NCI-H2196 (cell line): ENCODE data around the gene MEPCE.
A peak's percentile ranks its signal among the peaks of the same experiment; 100 is the strongest.

Experiments
- DNase-seq: peaks from one replicate; lab custom pipeline; 2025; ENCODE audit not compliant: unreplicated experiment; lab: John Stamatoyannopoulos, UW

Gene MEPCE

GRCh38 chr7:100481466-100481865 lies 51.8 kb downstream of the MEPCE start:
- DNase-seq = no peak

- no peak for DNase-seq
These were observed 53.1 kb downstream of the MEPCE start for GRCh38 chr7:100482728-100483089.

- peak; percentile 74 for DNase-seq
These were observed 53.6 kb downstream of the MEPCE start for GRCh38 chr7:100483090-100483721.
